GM13977 (cell line): Measurements from ENCODE around the gene FAM20C.
"Not testable (repeated sequence)": the region's sequence is repeated elsewhere in the genome, so short reads cannot be mapped to it uniquely, and the experiment has no call there.

Experiments
- DNase-seq: peaks from one replicate; pipeline ENCODE4 v3.0.0; 2012; ENCODE audit warnings: low spot score
- CTCF ChIP-seq: IDR thresholded peaks from 2 replicates; pipeline ENCODE4 v1.5.1; 2012; ENCODE audit warnings: mild to moderate bottlenecking, control low read depth; ENCODE audit not compliant: insufficient read depth; ENCODE audit errors: extremely low read depth, missing control alignments
- in situ Hi-C: fragments of 300-500 bp; cut with MboI; formaldehyde crosslinking; loops from one replicate; pipeline ENCODE4 v1.12.0; 2022; ENCODE audit warnings: low sequenced_read_pairs, low pct_unique_long_range_greater_than_20kb, mixed read lengths, inconsistent platforms; ENCODE audit not compliant: unreplicated experiment

The FAM20C gene

GRCh38 chr7:205115-206010 is 13.0 kb downstream of the FAM20C start:
- TF ChIP-seq CTCF: no peak
- DNase-seq: no peak
- in situ Hi-C loops: no loop called here

GRCh38 chr7:206351-206750 is 14.0 kb downstream of the FAM20C start:
- DNase-seq, in situ Hi-C loops: not testable (repeated sequence)

DNA sequence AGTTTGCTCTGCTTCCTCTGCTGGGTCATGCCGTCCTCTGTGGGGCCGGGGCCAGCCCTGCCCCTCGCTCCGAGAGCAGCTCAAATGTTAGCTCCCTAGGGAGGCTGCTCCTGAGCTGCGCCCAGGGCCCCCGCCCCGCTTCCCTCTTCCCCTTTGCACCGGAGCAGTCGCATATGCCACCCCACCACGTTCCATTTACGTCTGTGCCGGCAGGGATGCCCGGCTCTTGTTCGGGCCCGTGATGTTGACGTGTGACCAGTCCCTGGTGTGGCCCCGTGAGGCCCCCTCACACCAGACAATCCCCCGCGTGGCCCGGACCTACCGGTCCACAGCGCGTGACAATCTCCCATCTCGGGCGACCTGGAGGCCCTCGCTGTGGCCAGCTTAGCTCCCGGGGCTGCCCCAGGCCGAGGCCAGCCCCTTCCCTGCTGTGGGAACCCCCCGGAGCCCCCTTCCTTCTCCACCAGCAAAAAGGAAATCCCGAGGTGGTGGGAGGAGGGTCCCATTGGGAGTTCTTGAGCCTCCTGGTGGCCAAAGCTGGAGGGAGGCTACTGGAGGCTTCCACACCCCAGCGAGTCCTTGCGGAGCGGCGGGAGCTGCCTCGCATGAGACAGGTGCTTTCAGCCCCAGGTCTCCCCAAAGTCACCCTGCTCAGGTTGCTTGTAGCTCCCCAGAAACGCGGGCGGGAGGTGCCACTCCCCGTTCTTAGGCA is 15.2 kb downstream of the FAM20C start:
- DNase-seq: no peak
- TF ChIP-seq CTCF: no peak
- in situ Hi-C loops: no loop called here

- TF ChIP-seq CTCF: no peak
- DNase-seq: no peak
- in situ Hi-C loops: no loop called here
These were observed 15.8 kb downstream of the FAM20C start for GRCh38 chr7:208130-208673.

- no peak for DNase-seq
- in situ Hi-C loops: no loop called here
- no peak for TF ChIP-seq CTCF
These were observed 16.4 kb downstream of the FAM20C start for GRCh38 chr7:208816-209215.

GRCh38 chr7:209416-209815 is 17.0 kb downstream of the FAM20C start:
- TF ChIP-seq CTCF: no peak
- no peak for DNase-seq
- in situ Hi-C loops: no loop called here

DNA sequence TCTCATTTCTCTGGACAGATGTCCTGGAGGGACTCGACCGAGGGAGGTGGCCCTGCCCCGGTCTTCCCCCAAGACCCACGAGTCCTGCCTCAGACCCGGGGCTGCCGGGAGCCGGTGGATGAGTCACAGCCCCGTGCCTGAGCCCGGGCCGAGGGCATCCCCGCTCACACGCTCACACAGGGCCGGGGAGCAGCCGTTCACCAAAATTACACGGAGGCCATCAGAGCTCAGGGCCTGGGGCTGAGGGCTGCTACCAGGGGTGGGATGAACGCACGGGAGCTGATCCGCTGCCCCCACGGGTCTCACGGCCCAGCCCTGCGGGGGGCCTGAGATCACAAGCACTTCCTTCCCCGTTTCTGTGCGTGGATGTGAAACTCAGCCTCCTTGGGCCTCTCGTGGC is 17.5 kb downstream of the FAM20C start:
- in situ Hi-C loops: no loop called here
- DNase-seq: no peak
- TF ChIP-seq CTCF: no peak
